ENCODE data around the gene HS3ST2.

DNA sequence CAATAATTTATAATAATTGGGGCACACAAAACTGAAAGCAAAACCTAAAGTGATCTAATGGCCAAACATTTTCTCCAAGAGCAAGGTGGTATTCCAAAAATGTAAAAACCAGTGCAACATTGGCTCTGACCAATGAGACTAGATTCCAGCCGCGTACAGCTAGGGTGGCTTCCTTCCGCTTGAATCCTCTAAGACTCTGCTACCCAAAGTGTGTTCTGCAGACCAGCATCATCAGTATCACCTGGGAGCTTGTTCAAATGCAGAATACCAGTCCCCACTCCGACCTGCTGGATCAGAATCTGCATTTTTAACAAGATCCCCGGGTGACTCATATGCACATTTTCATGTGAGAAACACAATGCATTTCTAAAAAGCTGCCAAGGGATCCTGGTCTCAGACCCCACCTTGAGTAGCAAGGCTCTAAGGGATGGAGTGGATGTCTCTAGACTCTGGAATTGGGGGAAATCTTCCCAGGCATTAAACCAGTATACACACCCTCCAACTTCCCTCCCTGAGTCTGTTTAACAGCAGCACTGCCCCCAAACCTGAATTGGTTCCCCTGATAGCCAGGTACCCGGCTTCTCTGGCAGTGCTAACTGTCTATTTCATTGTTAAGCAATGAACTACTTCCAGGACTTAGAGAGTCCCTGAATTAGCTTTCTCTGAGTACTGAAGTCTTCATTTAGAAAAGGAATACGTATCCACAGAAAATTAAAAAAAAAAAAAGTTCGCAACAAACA is 118.2 kb downstream of the HS3ST2 start:
- TF ChIP-seq CTCF (IDR thresholded peaks at IDR 0.05; ENCODE audit: low read depth, low read length, poor library complexity, severe bottlenecking): no peak
- no peak; the same call in 1 of the 2 replicates for TF ChIP-seq EZH2phosphoT487 (IDR thresholded peaks at IDR 0.05; ENCODE audit: borderline replicate concordance, low read length)
